Stimulated activated naive CD8-positive, alpha-beta T cell treated with anti-CD3 and anti-CD28 coated beads, Interleukin-15, amount 100 ng/mL, for 72 hours (primary cell): ENCODE results near the gene NOD2.

ENCODE experiments used
- ATAC-seq: fragments of 150-1000 bp; cut with Tn5 transposase; 2 replicates; pipeline ENCODE4 v1.10.0; 2021; ENCODE audit warnings: mild to moderate bottlenecking, moderate library complexity
- DNase-seq, 2 donors: peaks; one replicate each; pipeline ENCODE4 v3.0.0; 2021 to 2022
- H3K27ac Mint-ChIP-seq, 2 donors: one replicate each; pipeline ENCODE4 v1.8.0; 2022; ENCODE audit warnings: mild to moderate bottlenecking in 2 of 2, mixed read lengths in 2 of 2, moderate library complexity in 2 of 2
- H3K27me3 Mint-ChIP-seq: one replicate; pipeline ENCODE4 v1.8.0; 2022; ENCODE audit warnings: mixed read lengths
- H3K4me1 Mint-ChIP-seq: one replicate; pipeline ENCODE4 v1.8.0; 2022; ENCODE audit warnings: mild to moderate bottlenecking, mixed read lengths
- H3K4me3 Mint-ChIP-seq, 2 donors: one replicate each; pipeline ENCODE4 v1.8.0; 2022; ENCODE audit warnings: mild to moderate bottlenecking in 2 of 2, mixed read lengths in 2 of 2, moderate library complexity in 1 of 2
- H3K9me3 Mint-ChIP-seq, 2 donors: one replicate each; pipeline ENCODE4 v1.8.0; 2022; ENCODE audit warnings: mixed read lengths in 2 of 2

Gene NOD2

GRCh38 chr16:50679676-50680555 lies 13.5 kb upstream of the NOD2 start:
- Mint-ChIP-seq H3K4me3 (peak overlapping the region; percentile 89 to 90), H3K27ac (peak overlapping the region; percentile 72 to 97), H3K27me3 (no peaks in the 10 kb centered on the region), H3K9me3 (no peaks in the 10 kb centered on the region), H3K4me1 (peaks cover 81% of the 10 kb centered on the region)
- no peak for ATAC-seq
- no peak for DNase-seq

DNA sequence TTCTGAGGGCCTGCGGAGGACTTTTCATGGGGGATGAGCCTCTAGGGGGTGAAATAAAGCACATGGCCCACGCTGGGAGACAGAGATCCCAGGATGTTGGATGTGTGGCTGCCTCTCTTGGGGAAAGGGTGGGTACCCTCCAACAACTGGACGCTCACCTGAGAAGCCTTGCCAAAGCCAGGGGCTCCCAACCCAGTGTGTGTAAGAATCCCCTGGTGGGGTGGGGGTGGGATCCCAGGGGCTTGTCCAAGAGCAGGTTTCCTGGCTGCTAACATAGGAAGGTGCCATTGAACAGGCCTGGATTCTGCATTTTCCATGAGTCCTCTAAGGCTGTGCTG lies 12.9 kb upstream of the NOD2 start:
- no peak for DNase-seq
- peak overlapping the region; percentile 89 to 90 for H3K4me3 Mint-ChIP-seq
- no peak for ATAC-seq
- H3K27me3 Mint-ChIP-seq = no peaks in the 10 kb centered on the region
- H3K27ac Mint-ChIP-seq = peak overlapping the region; percentile 72 to 97
- H3K9me3 Mint-ChIP-seq = no peaks in the 10 kb centered on the region
- peaks cover 87% of the 10 kb centered on the region for H3K4me1 Mint-ChIP-seq

GRCh38 chr16:50681021-50681885 lies 12.2 kb upstream of the NOD2 start, which contains the start of gene SNX20:
SNX20 (minus strand) TSS chr16:50681312; CDS start chr16:50677526, 3,786 bp downstream.
- peak within 1 kb of the TSS; percentile 92 to 97 for H3K27ac Mint-ChIP-seq
- peaks cover 91% of the 10 kb centered on the region for H3K4me1 Mint-ChIP-seq
- DNase-seq (peak; percentile 55 to 69), ATAC-seq (peak; percentile 77)
- no peaks in the 10 kb centered on the region for H3K9me3 Mint-ChIP-seq
- no peaks in the 10 kb centered on the region for H3K27me3 Mint-ChIP-seq
- H3K4me3 Mint-ChIP-seq = peak within 1 kb of the TSS; percentile 89 to 90

GRCh38 chr16:50683689-50684374 lies 9.6 kb upstream of the NOD2 start:
- Mint-ChIP-seq H3K9me3 (no peaks in the 10 kb centered on the region), H3K4me1 (peaks cover 66% of the 10 kb centered on the region), H3K4me3 (peak overlapping the region; percentile 59 to 79), H3K27me3 (no peaks in the 10 kb centered on the region), H3K27ac (peak overlapping the region; percentile 0 to 89)
- DNase-seq = peak; percentile 50 to 76
- peak; percentile 70 for ATAC-seq

DNA sequence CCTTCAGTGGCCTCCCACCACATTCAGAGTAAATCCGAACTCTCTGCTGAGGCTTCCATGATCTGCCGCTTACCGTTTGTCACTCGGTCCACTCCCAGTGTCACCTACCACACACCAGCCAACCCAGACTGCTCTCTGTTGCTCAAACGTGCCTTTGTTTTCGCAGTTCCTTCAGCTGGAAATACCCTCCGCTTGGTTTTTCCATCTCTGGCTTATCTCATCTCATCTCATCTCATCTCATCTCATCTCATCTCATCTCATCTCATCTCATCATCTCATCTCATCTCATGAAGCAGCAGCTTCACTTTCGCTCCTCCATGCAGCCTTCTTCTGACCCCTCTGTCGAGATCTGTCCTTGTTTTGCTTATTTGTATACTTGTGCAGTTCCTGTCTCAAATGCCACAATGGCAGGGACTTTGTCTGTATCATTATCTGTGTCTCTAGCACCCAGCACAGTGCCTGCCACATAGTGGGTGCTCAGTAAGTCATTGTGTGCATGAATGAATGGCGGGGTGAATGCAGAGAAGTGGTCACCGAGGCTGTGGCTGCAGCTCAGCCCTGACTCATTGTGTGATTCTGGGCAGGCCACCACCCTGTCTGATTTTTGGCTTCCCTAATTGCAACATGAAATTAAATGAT lies 8.5 kb upstream of the NOD2 start:
- Mint-ChIP-seq H3K27ac (peak overlapping the region; percentile 3 to 89), H3K9me3 (no peaks in the 10 kb centered on the region), H3K27me3 (no peaks in the 10 kb centered on the region), H3K4me1 (peaks cover 63% of the 10 kb centered on the region), H3K4me3 (peak overlapping the region; percentile 59 to 79)
- ATAC-seq (peak; percentile 72), DNase-seq (peak in 1 of 2 donors; percentile 65)

GRCh38 chr16:50685462-50686063 lies 7.8 kb upstream of the NOD2 start:
- ATAC-seq = no peak

GRCh38 chr16:50688083-50688482 lies 5.3 kb upstream of the NOD2 start:
- Mint-ChIP-seq H3K27me3 (peaks cover 11% of the 10 kb centered on the region), H3K4me1 (peaks cover 48% of the 10 kb centered on the region), H3K9me3 (no peaks in the 10 kb centered on the region), H3K4me3 (no peak overlapping the region), H3K27ac (no peak overlapping the region)
- ATAC-seq (no peak), DNase-seq (no peak)

More at GRCh38 chr16:50685462-50686063, 7.8 kb upstream of the NOD2 start:
- Mint-ChIP-seq H3K9me3 (no peaks in the 10 kb centered on the region), H3K27ac (peak overlapping the region; percentile 3 to 17), H3K4me3 (peak overlapping the region; percentile 59 to 79), H3K27me3 (no peaks in the 10 kb centered on the region), H3K4me1 (peaks cover 57% of the 10 kb centered on the region)
- no peak for DNase-seq

DNA sequence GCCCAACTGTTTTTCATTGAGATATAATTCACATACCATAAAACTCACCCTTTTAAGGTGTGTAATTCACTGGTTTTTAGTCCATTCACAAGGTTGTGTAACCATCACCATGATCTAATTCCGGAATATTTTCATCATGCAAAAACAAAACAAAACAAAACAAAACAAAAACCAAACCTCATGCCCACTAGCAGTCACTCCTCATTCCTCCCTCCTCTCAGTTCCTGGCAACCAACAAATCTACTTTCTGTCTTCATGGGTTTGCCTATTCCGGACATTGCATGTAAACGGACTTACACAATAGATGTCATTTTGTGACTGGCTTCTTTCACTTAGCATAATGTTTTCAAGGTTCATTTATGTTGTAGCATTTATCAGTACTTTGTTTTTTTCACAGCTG lies 4.5 kb upstream of the NOD2 start:
- Mint-ChIP-seq H3K4me3 (no peak overlapping the region), H3K27me3 (peaks cover 13% of the 10 kb centered on the region), H3K27ac (no peak overlapping the region), H3K4me1 (peaks cover 45% of the 10 kb centered on the region), H3K9me3 (no peaks in the 10 kb centered on the region)
- ATAC-seq (no peak), DNase-seq (no peak)

GRCh38 chr16:50690177-50690576 lies 3.2 kb upstream of the NOD2 start:
- H3K27ac Mint-ChIP-seq = no peak overlapping the region
- DNase-seq = no peak
- ATAC-seq = no peak
- H3K9me3 Mint-ChIP-seq = no peaks in the 10 kb centered on the region
- H3K4me3 Mint-ChIP-seq = no peak overlapping the region
- peaks cover 26% of the 10 kb centered on the region for H3K27me3 Mint-ChIP-seq
- H3K4me1 Mint-ChIP-seq = peaks cover 45% of the 10 kb centered on the region

DNA sequence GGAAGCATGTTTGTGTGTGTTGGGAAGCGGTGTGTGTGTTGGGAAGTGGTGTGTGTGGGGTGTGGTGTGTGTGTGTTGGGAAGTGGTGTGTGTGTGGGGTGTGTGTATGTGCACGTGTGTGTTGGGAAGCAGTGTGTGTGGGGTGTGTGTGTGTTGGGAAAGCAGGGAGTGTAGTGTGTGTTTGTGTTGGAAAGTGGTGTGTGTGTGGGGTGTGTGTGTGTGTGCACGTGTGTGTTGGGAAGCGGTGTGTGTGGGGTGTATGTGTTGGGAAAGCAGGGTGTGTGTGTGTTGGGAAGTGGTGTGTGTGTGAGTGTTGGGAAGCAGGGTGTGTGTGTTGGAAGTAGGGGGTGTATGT lies 785 bp upstream of the NOD2 start:
- DNase-seq = no peak
- H3K27me3 Mint-ChIP-seq = peaks cover 26% of the 10 kb centered on the region
- peak overlapping the region; percentile 64 to 65 for H3K4me3 Mint-ChIP-seq
- H3K27ac Mint-ChIP-seq = no peak overlapping the region
- no peaks in the 10 kb centered on the region for H3K9me3 Mint-ChIP-seq
- peaks cover 61% of the 10 kb centered on the region for H3K4me1 Mint-ChIP-seq
- ATAC-seq = no peak

GRCh38 chr16:50694206-50694605 lies 800 bp downstream of the NOD2 start:
- H3K27ac Mint-ChIP-seq = no peak overlapping the region
- ATAC-seq (no peak), DNase-seq (no peak)
- no peaks in the 10 kb centered on the region for H3K9me3 Mint-ChIP-seq
- H3K4me3 Mint-ChIP-seq = peak overlapping the region; percentile 68 to 79
- peaks cover 72% of the 10 kb centered on the region for H3K4me1 Mint-ChIP-seq
- H3K27me3 Mint-ChIP-seq = peaks cover 26% of the 10 kb centered on the region

DNA sequence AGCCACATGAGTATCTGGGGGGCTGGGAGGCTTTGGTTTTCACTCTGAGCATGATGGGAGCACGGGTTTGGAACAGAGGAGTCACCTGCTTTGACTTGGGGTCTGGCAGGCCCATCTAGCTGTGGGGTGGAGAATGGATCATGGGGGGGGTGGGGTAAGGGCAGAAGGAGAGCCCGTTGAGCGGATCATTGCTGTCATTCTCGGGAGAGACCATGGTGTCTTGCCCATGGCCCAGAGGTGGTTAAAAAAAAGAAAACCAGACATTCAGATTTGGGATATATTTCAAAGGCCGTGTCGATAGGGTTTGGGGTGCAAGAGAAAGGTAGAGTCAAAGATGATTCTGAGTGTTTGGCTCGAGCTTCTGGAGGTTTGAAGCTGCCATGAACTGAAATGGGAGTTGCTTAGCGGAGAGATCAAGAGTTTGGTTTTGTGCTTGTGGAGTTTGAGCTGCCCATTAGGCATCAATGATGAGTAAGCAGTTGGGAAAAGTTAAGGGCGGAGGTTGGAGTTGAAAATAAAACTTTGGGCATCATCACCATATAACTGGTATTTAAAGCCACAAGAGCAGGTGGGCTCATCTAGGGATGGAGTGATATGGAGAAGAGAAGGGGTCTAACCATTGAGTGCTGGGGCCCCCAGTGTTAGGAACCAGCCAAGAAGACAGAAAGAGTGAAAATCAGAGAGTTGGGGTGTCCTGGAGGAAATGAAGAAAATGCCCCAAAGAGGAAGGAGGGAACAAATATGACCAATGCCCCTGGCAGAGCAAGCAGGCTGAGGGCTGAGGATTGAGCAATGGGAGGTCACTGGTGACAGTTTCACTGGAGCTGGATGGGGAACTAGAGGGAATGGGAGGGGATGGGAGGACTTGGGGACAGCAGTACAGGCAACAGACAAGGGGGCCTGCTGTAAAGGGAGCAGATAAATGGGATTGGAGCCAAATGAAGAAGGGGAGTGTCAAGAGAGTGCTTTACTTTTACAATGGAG lies 1.9 kb downstream of the NOD2 start:
- Mint-ChIP-seq H3K4me3 (no peak overlapping the region), H3K9me3 (no peaks in the 10 kb centered on the region), H3K4me1 (peaks cover 79% of the 10 kb centered on the region), H3K27ac (peak overlapping the region in 1 of 2 donors; percentile 40), H3K27me3 (peaks cover 26% of the 10 kb centered on the region)
- DNase-seq = no peak
- ATAC-seq = no peak

GRCh38 chr16:50696126-50696525 lies 2.7 kb downstream of the NOD2 start:
- Mint-ChIP-seq H3K27me3 (peaks cover 26% of the 10 kb centered on the region), H3K27ac (peak overlapping the region in 1 of 2 donors; percentile 19), H3K4me3 (peak overlapping the region; percentile 2 to 13), H3K4me1 (peaks cover 82% of the 10 kb centered on the region), H3K9me3 (no peaks in the 10 kb centered on the region)
- ATAC-seq (no peak), DNase-seq (no peak)
